GM21367 (cell line): ENCODE results near the gene SPACA6.
"Not testable (repeated sequence)": the region's sequence is repeated elsewhere in the genome, so short reads cannot be mapped to it uniquely, and the experiment has no call there.

Experiments
- ATAC-seq: cut with Tn5 transposase; IDR thresholded peaks from one replicate; pipeline ENCODE4 v1.9.1; 2021; ENCODE audit not compliant: unreplicated experiment

The SPACA6 gene, protein sequence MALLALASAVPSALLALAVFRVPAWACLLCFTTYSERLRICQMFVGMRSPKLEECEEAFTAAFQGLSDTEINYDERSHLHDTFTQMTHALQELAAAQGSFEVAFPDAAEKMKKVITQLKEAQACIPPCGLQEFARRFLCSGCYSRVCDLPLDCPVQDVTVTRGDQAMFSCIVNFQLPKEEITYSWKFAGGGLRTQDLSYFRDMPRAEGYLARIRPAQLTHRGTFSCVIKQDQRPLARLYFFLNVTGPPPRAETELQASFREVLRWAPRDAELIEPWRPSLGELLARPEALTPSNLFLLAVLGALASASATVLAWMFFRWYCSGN

DNA sequence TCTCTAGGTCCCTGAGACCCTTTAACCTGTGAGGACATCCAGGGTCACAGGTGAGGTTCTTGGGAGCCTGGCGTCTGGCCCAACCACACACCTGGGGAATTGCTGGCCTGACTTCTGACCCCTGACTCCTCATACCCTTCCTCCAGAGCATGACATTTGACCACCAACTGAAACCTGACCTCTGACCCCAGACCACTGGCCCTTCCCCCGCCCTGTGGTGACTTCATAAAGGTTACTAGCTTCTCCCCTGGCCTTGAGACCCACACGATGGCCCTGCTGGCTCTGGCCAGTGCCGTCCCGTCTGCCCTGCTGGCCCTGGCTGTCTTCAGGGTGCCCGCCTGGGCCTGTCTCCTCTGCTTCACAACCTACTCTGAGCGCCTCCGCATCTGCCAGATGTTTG is at the start of gene SPACA6:
Gene SPACA6, plus strand, starts transcription at position 71 of the 400 bp plus-strand sequence. Its CDS starts 197 bp downstream, at position 268.
- no peak for ATAC-seq

DNA sequence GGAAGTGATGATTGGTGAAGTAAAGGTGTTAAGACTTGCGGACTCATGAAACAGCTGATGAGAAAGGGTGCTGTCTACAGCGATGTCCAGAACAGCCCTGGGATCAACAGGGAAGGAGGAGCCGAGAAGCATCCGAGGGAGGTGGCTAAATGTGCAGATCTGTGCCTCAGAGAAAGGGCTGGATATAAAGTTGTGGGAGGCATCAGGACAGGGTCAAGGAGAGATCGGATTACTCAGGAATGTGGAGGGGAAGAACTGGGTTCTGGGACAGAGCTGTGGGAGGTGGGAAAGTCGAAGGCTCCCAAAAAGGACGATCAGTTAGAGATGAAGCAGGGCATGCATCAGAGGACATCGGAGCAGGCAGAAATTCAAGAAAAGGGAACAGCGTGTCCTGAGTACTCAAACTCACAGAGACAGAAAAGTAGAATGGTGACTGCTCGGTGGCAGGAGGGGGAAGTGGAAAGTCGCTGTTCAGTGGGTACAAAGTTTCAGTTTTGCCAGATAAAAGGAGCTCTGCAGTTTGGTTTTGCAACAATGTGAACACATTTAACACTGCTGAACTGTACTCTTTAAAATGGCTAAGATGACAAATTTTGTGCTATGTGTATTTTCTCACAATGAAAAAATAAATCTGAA is 48.4 kb upstream of the SPACA6 start:
- no peak for ATAC-seq

DNA sequence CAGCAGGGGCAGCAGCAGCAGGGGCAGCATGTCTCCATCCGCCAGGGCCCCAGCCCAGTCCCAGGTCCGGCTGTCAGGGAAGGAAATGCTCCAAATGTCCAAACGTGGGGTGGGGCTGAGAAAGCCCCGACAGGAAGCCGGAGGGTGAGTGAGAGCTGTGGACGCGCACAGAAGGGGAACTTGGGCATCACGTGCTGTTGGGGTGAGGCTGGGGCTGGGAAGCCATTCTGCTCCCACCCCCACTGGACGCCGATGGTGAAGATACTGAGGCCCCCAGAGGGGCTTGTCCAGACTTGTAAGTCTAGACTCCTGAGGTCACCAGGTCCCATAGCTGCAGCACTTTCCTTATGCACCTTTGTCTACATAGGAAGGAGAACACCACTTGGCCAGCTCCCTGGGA is 46.4 kb upstream of the SPACA6 start, which contains the start of gene SIGLEC14:
Gene SIGLEC14, minus strand, starts transcription at position 96 of the 400 bp plus-strand sequence. Its CDS starts 66 bp downstream, at position 30.
- ATAC-seq, result not testable (repeated sequence)

DNA sequence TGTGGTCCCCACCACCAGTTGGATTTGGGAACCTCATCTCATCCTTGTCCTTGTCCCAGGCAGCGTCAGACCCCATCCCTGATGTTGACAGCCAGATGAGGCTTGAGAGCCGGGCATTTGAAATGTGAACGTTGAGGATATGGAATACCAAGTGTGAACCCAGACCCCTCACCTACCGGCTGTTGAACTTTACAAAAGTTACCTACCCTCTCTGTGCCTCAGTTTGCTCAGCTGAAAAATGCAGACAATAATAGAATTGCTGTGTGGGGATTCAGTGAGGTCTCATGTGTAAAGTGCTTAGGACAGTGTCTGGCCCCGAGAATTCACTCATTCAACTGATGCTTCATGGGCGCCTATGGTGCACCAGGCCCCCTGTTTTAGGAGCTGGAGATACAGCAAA is 45.8 kb upstream of the SPACA6 start:
- no peak for ATAC-seq

DNA sequence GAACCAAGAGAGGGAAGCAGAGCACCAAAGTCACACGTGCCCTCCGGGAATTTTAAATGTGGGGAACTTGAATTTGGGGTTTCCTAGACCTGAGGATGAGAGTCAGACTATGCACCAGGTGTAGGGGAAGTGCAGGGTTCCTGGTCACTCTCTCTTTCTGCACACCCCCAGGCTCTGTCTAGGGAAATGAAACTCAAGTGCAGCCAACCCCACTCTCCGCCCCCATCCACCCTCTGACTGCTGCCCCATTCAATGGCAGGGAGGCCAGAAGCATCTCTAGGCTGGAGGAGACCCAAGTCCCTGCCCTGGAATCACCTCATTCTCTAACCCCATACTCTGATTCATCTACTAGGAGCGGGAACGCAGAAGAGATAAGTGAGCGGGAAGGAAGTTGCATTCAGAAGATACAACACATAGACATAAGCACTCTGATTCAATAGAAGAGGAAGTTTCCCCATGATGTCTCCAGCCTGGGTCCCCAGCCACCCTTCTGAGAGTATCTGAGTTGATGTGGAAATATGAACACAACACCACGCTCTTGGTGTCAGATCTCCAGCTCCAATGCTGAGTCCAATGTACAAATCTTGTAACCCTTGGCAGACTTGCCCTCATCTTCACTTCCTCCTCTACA is 41.8 kb upstream of the SPACA6 start:
- ATAC-seq, result no peak

DNA sequence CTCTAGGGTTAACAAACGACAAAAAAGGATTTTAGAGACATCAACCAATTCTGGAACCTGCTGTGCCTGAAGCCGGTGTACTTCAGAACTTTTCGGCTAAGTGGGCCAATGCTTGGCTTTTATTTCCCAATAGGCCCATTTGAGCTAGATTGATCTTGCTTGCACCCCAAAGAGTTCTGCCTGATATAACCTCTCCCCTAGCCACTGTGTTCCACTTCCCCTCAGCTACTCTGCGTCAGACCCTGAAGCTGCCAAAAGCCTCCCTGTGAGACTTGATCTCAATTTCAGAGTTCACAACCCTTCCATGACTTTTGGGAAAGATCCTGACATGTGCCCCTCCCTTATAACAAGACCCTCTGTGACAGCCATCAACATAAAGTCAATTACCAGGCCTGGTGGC is 40.9 kb upstream of the SPACA6 start:
- ATAC-seq, result no peak

DNA sequence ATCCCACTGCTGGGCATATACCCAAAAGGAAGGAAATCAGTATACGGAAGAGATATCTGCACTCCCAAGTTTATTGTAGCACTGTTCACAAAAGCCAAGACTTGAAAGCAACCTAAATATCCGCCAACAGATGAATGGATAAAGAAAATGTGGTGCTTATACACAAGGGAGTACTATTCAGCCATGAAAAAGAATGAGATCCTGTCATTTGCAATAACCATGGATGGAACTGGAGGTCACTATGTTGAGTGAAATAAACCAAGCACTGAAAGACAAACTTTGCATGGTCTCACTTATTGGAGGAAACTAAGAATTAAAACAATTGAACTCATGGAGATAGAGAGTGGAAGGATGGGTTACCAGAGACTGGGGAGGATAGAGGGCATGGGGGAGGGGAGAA is 40.0 kb upstream of the SPACA6 start:
- ATAC-seq, result no peak

DNA sequence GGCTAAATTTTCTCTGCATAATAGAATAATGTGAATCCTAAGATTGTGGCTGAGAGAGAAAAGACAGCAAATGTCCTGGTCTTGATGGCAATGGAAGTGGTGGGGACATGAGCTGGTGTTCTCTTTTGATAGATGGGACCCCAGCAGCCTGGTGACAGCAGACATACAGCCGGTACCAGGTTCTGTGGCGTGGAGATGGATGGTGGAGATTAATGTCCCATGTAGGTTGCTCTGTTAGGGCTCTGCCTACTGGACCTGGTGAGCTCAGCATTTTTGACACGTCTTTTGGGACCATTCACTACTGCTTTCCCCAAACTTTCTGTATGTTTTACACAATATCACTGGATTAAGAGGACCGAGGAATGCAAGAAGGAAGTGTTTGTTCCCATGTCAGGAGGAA is 38.3 kb upstream of the SPACA6 start:
- no peak for ATAC-seq

DNA sequence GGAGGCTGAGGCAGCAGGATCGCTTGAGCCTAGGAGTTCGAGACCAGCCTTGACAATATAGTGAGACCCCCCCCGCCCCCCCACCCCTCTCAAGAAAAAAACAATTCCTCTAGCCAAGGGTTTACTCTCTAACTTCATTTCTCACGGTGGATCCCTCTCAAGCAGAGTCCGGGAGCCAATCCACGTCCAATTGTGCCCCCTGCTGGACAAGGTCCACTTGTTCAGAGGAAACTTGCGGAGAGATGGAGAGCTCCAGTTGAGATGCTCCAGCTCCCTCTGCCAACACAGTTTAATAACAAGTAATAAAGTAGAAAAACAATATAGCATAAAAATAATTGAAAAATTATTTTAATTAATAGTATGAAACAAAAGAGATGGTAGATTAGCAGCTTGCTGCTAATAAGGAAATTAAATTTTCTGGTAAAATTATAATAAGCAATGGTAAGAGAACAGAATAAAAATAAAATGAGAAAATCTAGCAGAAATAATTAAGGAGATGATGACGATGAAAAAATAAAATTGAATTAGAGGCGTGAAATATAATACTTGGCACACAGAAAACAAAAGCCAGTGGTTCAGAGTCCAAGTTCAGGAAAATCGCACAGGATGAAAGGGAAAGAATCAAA is 32.0 kb upstream of the SPACA6 start:
- no peak for ATAC-seq

DNA sequence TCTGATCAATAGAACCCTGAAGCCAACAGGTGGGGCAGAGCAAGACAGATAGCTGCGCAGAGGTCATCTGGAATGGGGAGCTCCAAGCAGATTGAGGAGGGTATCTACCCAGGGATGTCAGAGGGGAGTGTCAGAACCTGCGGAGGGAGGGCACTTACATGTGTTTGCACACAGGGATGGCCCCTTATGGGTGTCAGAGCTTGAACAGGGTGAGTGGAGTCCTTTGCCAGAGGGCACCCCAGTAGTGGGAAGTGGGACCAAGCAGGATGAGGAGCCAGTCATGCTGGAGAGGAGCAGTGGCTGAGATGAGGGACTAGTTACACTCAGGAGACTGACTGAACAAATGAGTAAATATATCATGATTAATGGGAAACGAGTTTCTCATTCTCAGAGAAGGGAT is 29.5 kb upstream of the SPACA6 start:
- no peak for ATAC-seq

DNA sequence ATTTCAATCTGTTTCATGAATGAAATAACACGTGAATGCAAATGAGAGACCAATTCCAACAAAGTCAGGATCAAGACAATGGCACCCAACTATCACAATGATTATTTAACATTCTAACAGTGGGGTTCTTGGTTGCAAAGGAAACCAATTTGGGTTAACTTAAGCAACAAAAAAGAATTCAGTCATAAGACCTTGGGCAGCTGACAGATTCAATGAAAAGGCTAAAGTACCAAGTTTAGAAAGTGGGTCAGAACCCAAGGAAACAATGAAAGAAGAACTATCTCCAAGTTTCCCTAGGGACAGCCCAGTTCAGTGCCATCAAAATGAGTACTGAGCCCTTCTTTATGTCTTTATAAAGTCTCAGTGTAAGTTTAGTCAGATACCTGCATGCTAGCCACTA is 29.0 kb upstream of the SPACA6 start:
- no peak for ATAC-seq

DNA sequence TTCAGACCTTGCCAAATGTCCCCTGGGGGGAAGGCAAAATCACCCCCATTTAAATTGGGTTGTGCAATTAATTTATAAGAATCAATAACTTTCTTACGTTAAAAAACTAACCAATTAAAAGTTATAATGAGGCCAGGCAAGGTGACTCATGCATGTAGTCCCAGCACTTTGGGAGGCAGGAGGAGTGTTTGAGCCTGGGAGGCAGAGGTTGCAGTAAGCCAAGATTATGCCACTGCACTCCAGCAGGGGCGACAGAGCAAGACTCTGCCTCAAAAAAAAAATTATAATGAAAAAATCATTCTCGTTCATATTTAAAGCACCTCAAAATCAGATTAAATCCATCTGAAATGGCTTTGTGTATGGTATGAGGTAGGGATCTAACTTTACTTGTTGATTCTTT is 28.1 kb upstream of the SPACA6 start:
- no peak for ATAC-seq

DNA sequence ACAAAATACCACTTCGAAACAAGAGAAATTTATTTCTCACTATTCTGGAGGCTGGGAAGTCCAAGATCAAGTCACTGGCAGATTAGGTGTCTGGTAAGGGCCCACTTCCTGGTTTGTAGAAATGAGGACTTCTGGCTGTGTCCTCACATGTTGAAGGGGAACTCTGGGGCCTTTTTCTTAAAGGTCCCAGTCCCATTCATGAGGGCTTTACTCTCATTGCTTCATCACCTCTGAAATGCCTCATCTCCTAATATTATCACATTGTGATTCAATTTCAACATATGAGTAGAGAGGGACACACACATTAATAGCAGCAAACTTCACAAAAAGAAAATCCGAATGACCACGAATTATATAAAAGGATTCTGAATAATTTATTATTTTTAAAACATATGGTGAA is 24.9 kb upstream of the SPACA6 start:
- no peak for ATAC-seq

DNA sequence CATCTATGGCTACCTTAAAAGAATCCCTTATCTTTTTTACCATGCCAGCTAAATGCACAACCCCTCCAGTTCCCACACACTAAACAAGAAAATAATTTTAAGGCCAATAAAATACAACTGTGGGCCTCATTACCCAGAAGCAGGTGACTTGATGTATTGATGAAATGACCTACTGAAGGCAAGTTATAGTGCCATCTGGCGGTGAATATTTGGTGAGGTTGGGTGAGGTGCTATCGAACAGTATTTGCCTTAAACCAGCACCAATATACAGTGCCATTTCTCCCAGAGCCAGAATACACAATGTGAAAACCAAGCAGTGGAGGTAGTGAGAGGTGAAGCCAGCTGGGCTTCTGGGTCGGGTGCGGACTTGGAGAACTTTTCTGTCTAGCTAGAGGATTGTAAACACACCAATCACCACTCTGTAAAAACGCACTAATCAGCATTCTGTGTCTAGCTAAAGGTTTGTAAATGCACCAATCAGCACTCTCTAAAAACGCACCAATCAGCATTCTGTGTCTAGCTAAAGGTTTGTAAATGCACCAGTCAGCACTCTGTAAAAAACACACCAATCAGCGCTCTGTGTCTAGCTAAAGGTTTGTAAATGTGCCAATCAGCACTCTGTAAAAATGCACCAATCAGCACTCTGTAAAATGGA is 17.1 kb upstream of the SPACA6 start:
- ATAC-seq, result not testable (repeated sequence)

DNA sequence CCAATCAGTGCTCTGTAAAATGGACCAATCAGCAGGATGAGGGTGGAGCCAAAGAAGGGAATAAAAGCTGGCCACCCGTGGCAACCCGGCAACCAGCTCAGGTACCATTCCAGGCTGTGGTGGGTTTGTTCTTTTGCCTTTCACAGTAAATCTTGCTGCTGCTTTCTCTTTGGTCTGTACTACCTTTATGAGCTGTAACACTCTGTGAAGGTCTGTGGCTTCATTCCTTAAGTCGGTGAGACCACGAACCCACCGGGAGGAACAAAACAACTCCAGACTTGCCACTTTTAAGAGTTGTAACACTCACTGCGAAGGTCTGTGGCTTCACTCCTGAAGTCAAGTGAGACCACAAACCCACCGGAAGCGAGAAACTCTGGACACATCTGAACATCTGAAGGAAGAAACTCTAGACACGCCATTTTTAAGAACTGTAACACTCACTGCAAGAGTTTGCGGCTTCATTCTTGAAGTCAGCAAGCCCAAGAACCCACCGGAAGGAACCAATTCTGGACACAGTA is 16.5 kb upstream of the SPACA6 start:
- ATAC-seq, result no peak

DNA sequence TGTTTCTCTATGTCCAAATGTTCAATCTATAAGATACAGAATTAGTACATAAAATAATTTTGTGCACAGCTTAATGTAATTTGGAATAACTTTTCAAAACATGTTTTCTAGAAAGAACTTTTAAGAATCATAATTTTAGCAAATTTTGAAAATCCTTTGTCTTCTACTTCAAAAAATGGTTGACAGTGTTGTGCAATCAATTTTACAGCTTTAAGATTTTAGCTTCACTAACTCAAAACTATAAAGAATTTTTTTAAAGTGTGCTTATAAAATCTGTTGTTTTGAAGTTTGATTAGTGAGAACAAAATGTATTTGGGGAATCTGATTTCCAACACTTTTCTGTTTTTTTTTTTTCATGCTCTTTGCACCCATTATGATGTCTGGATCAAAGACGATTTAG is 12.7 kb upstream of the SPACA6 start:
- ATAC-seq, result no peak

DNA sequence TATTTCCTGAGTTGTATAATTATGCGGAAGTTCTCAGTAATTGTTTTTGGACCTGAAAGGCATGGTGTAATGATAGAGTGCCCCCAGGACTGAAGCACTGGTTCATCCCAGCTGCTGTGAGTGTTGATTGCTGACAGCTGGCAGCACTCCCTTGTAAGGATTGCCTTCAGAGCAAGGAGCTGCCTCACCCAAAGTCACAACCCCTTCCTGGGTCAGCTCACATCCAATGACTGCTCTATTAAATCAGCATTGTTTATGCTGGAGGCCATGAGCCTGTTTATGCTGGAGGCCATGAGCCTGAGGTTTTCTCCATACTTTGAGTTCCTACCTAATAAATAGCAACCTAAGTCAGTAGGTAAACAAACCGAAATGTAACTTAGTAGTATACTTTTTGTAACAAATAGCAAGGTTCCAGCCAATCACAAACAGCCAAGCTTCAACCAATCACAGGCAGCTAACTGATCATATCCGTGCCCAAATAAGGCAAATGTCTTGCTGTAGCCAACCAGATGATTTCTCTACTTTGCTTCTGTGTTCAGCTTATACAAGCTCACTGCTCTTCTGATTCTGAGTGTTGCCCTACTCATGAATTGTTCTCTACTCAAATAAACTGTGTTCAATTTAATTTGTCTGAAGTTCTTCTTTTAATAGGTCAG is 11.7 kb upstream of the SPACA6 start:
- no peak for ATAC-seq

DNA sequence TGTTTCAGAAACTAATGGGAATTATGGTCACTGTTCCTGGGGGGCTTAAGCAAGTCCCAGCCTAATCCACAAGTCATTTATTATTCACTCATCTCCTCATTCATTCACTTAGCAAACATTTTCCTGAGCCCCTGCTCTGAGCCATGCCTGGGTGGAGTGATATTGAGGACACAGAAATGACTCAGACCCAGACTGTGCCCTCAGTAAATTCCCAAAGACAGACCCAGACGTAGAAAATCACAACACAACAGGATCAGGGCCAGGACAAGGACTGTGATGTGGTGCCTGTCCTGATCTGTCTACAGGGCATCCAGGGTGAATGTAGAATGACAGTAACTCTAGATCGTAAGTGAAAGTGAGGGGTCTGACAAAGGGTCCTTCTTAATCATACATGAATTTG is 7.0 kb upstream of the SPACA6 start:
- no peak for ATAC-seq

DNA sequence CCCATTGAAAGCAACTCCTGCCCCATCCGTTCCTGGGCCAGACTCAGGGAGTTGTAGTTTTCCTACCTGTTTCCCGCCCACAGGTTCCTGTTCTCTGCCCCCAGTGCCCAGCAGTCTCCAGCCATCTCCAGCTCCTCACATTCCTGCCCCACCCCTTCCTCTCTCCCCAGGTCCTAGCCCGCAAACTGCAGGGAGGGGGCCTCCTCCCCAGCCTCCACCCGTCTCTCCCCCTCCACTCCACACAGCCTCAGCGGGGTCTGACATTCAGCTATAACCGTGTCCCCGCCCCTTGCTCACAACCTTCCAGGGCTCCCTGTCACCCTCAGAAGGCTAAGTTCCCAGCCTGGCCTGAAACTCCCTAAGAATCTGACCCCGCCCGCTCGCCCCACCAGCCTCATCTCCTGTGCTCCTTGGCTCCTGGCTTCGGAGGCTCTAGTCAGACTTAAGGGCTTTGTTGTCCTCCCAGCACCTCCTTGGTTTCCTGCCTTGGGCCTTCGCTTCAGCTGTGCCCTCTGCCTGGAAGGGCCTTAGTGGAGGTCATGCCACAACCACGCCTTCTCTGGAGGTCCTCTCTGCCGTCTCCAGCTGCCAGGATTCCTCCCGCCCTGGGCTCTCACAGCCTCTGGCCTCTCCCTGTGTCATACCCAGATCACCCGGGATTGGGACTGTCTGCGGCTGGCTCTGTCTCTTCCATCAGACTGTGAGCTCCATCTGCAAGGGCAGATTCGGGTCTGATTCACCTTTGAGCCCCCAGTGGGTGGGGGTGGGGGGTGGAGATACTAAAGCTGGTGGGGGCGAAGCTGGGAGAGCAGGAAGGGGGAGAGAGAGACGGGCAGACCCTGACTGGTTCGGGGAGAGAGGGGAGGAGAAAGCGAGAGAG is 5.1 kb upstream of the SPACA6 start:
- ATAC-seq, result no peak
